ENCODE data around the gene PLEKHG1. TPM values are rescaled to one million over a fixed set of nuclear protein-coding genes. Genes with fewer than 3 reads are reported as not detected.

PLEKHG1 gene
- total RNA-seq, 4 donors from 2014 or later = 21.6 to 99.8 (median 49.1) TPM

- no peak for DNase-seq (ENCODE audit: low spot score)
- no peak for TF ChIP-seq CTCF (IDR thresholded peaks at IDR 0.05)
- peak; percentile 41 for ATAC-seq (ENCODE audit: low FRiP score)
These were observed 22.9 kb upstream of the PLEKHG1 start for GRCh38 chr6:150576651-150577226.

GRCh38 chr6:150579611-150580010 lies 20.1 kb upstream of the PLEKHG1 start:
- DNase-seq (ENCODE audit: low spot score) (no peak), ATAC-seq (ENCODE audit: low FRiP score) (no peak)
- no peak for TF ChIP-seq CTCF (IDR thresholded peaks at IDR 0.05)

- no peak for TF ChIP-seq CTCF (IDR thresholded peaks at IDR 0.05)
- DNase-seq (ENCODE audit: low spot score) = no peak
- ATAC-seq (ENCODE audit: low FRiP score) = no peak
These were observed 19.2 kb upstream of the PLEKHG1 start for GRCh38 chr6:150580489-150580888.

- peak; percentile 66 for ATAC-seq (ENCODE audit: low FRiP score)
- no peak for TF ChIP-seq CTCF (IDR thresholded peaks at IDR 0.05)
- no peak for DNase-seq (ENCODE audit: low spot score)
These were observed 15.6 kb upstream of the PLEKHG1 start for GRCh38 chr6:150584065-150584464.

- DNase-seq (ENCODE audit: low spot score) (no peak), ATAC-seq (ENCODE audit: low FRiP score) (no peak)
- TF ChIP-seq CTCF (IDR thresholded peaks at IDR 0.05) = no peak
These were observed 15.1 kb upstream of the PLEKHG1 start for GRCh38 chr6:150584596-150584995.

- TF ChIP-seq CTCF (IDR thresholded peaks at IDR 0.05) = no peak
- ATAC-seq (ENCODE audit: low FRiP score) (no peak), DNase-seq (ENCODE audit: low spot score) (no peak)
These were observed 12.8 kb upstream of the PLEKHG1 start for GRCh38 chr6:150586850-150587359.

- no peak for TF ChIP-seq CTCF (IDR thresholded peaks at IDR 0.05)
- DNase-seq (ENCODE audit: low spot score) (no peak), ATAC-seq (ENCODE audit: low FRiP score) (no peak)
These were observed 12.0 kb upstream of the PLEKHG1 start for GRCh38 chr6:150587637-150588036.
